Activated CD8-positive, alpha-beta T cell treated with anti-CD3 and anti-CD28 coated beads for 36 hours (primary cell): ENCODE results near the gene GPR176. TPM values are rescaled to one million over a fixed set of nuclear protein-coding genes. Genes with fewer than 3 reads are reported as not detected.
A peak's percentile ranks its signal among the peaks of the same experiment; 100 is the strongest.

Experiments used
- ATAC-seq: fragments of 200-7000 bp; cut with Tn5 transposase; one replicate; pipeline ENCODE4 v1.10.0; 2021; ENCODE audit warnings: mild to moderate bottlenecking, moderate library complexity
- CTCF ChIA-PET: fragments of 350-600 bp; sonication (Branson Sonifier 250); formaldehyde crosslinking; loops from one replicate; lab custom pipeline; 2021; ENCODE audit warnings: antibody characterized with exemption; lab: Charles Lee
- POLR2A ChIA-PET: fragments of 350-600 bp; sonication (Branson Sonifier 250); formaldehyde crosslinking; loops from one replicate; lab custom pipeline; 2021; ENCODE audit warnings: antibody characterized with exemption; lab: Charles Lee
- DNase-seq: peaks from one replicate; pipeline ENCODE4 v3.0.0-alpha.2; 2020
- H3K27ac Mint-ChIP-seq: one replicate; pipeline ENCODE4 v1.8.0; 2021; ENCODE audit warnings: mild to moderate bottlenecking, mixed read lengths
- H3K27me3 Mint-ChIP-seq: one replicate; pipeline ENCODE4 v1.8.0; 2021; ENCODE audit warnings: mixed read lengths
- H3K36me3 Mint-ChIP-seq: one replicate; pipeline ENCODE4 v1.8.0; 2021; ENCODE audit warnings: low read depth, mixed read lengths
- H3K4me1 Mint-ChIP-seq: one replicate; pipeline ENCODE4 v1.8.0; 2021; ENCODE audit warnings: low read depth, mixed read lengths
- H3K4me3 Mint-ChIP-seq: one replicate; pipeline ENCODE4 v1.8.0; 2021; ENCODE audit warnings: mild to moderate bottlenecking, moderate library complexity, mixed read lengths
- H3K9me3 Mint-ChIP-seq: one replicate; pipeline ENCODE4 v1.8.0; 2021; ENCODE audit warnings: mixed read lengths
- intact Hi-C: fragments of 100-400 bp; cut with micrococcal nuclease; formaldehyde crosslinking; loops from one replicate; pipeline ENCODE4 v1.10.0; 2022
- total RNA-seq, 2 experiments: library from RNA; stranded (reverse); gene quantifications; one replicate each; pipeline ENCODE4 v1.2.3, GENCODE V29; 2021
- TF ChIP-seq, protein P1 (sequence below): fragments of 200-600 bp; IDR thresholded peaks from one replicate; pipeline ENCODE4 v1.8.0; 2022; ENCODE audit warnings: antibody characterized with exemption, mild to moderate bottlenecking

GPR176 gene
- total RNA-seq, 2 experiments from 2014 or later = 0.13 to 0.16 TPM

DNA sequence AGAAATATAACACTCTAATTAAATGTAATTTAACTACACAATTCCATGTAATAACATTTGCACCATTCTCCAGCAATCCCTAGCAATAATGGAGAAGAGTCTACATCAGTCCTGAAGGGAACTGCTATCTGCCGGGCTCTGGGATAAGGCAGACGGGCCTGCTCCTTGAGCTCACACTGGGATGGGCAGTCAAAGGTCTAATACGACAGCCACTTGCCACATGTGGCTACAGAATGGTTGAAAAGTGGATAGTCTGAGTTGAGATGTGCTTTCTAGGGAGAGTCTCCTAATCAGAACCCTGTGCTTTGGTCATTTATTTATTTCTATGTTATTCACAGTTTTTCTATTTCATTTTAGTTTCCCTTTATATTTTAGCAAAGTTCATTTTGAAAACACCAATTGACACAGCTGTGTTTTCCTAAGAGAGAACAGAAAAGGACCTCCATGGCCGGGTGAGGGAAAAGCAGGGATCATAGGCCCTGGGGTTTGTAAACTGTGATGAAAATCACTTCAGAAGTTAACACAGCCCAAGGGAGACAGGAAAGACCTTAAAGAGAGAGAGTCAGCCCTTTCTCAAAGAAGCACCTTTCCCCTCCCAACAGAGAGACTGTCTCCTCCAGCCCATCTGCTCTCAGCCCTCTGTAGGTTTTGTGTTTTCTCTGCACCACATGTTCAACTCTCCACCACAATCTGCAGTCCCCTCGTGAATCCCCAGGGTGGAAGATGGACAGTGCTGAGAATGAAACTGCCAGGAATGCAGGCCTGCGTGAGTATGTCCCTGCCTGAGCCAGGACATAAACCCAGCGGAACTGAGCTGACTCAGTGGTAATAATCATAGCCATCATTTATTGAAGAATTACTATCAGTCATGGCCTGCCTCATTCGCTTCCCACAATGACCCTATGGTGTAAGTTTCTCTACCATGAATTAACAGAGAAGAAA, 149.0 kb downstream of the GPR176 start:
- no peak for ATAC-seq
- Mint-ChIP-seq H3K9me3 (no peaks in the 10 kb centered on the region), H3K36me3 (no peaks in the 10 kb centered on the region), H3K27me3 (no peaks in the 10 kb centered on the region), H3K4me1 (peaks cover 20% of the 10 kb centered on the region), H3K4me3 (no peak overlapping the region), H3K27ac (no peak overlapping the region)
- CTCF ChIA-PET = interaction anchor here (1.0 to 1.2 kb wide), 3 partner anchors 12 to 17 kb away, joined by 3 to 5 read pairs (median 3); no protein-coding TSS in a partner anchor
- POLR2A ChIA-PET = interaction anchor here (0.8 kb wide), 1 partner anchor 12 kb away, joined by 4 read pairs; no protein-coding TSS in a partner anchor
- no peak for DNase-seq
- intact Hi-C loops = no loop called here
- TF ChIP-seq, protein P1, sequence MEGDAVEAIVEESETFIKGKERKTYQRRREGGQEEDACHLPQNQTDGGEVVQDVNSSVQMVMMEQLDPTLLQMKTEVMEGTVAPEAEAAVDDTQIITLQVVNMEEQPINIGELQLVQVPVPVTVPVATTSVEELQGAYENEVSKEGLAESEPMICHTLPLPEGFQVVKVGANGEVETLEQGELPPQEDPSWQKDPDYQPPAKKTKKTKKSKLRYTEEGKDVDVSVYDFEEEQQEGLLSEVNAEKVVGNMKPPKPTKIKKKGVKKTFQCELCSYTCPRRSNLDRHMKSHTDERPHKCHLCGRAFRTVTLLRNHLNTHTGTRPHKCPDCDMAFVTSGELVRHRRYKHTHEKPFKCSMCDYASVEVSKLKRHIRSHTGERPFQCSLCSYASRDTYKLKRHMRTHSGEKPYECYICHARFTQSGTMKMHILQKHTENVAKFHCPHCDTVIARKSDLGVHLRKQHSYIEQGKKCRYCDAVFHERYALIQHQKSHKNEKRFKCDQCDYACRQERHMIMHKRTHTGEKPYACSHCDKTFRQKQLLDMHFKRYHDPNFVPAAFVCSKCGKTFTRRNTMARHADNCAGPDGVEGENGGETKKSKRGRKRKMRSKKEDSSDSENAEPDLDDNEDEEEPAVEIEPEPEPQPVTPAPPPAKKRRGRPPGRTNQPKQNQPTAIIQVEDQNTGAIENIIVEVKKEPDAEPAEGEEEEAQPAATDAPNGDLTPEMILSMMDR = no peak

DNA sequence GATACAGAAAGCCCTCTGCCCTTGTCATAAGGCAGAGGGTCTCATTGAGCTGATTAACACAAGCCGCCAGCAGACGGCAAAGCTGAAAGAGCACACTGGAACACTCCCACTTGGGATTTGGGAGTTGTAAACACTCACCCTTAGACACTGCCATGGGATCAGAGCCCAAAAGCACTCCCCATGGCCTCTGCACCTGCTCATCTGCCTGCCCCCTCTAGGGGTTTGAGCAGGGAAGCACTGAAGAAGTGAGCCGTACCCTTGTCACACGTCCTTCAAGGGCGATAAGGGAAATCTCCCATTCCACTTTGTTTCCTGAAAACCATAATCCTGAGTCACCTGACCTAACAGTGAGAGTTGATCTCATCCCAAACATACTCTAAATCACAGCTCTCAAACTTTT, 152.1 kb downstream of the GPR176 start:
- POLR2A ChIA-PET = no interaction called here
- ATAC-seq = no peak

DNA sequence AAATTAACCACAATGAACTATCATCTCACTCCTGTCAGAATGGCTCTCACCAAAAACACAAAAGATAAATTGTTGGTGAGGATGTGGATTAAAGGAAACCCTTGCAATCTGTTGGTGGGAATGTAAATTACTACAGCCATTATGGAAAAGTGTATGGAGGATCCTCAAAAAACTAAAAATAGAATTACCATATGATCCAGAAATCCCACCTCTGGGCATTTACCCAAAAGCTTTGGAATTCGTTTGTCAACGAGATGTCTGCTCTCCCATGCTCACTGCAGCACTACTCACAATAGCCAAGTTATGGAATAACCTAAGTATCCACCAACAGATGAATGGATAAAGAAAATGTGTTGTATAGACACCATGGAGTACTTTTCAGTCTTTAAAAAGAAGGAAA, 159.1 kb downstream of the GPR176 start:
- intact Hi-C loops = no loop called here
- POLR2A ChIA-PET = no interaction called here
- no peaks in the 10 kb centered on the region for H3K9me3 Mint-ChIP-seq
- CTCF ChIA-PET = no interaction called here
- no peak for DNase-seq
- no peak for ATAC-seq
- no peaks in the 10 kb centered on the region for H3K4me1 Mint-ChIP-seq
- no peaks in the 10 kb centered on the region for H3K27me3 Mint-ChIP-seq
- H3K4me3 Mint-ChIP-seq = no peak overlapping the region
- H3K27ac Mint-ChIP-seq = no peak overlapping the region
- no peaks in the 10 kb centered on the region for H3K36me3 Mint-ChIP-seq
- TF ChIP-seq, protein P1 = no peak

More for the DNA sequence above, 152.1 kb downstream of the GPR176 start:
- Mint-ChIP-seq H3K27ac (no peak overlapping the region), H3K36me3 (no peaks in the 10 kb centered on the region), H3K9me3 (no peaks in the 10 kb centered on the region), H3K27me3 (no peaks in the 10 kb centered on the region), H3K4me1 (peaks cover 4% of the 10 kb centered on the region), H3K4me3 (no peak overlapping the region)
- TF ChIP-seq, protein P1 = no peak
- DNase-seq = no peak
- CTCF ChIA-PET = interaction anchor here (0.6 to 5.6 kb wide), 2 partner anchors 11 to 81 kb away, joined by 3 to 41 read pairs; no protein-coding TSS in a partner anchor
- intact Hi-C loops = no loop called here

- POLR2A ChIA-PET = interaction anchor here (0.6 kb wide), 1 partner anchor 12 kb away, joined by 3 read pairs; no protein-coding TSS in a partner anchor
- intact Hi-C loops = loop anchor here (1.0 to 5.0 kb wide), 2 partner anchors 70 to 174 kb away; no protein-coding TSS in a partner anchor
- TF ChIP-seq, protein P1 = peak; percentile 90
- H3K27me3 Mint-ChIP-seq = no peaks in the 10 kb centered on the region
- H3K9me3 Mint-ChIP-seq = no peaks in the 10 kb centered on the region
- DNase-seq = peak; percentile 38
- no peaks in the 10 kb centered on the region for H3K4me1 Mint-ChIP-seq
- H3K4me3 Mint-ChIP-seq = no peak overlapping the region
- CTCF ChIA-PET = interaction anchor here (0.6 to 6.7 kb wide), 78 partner anchors 9 to 1050 kb away, joined by 3 to 112 read pairs (median 4); partner anchors contain the start of genes FSIP1 and THBS1
- ATAC-seq = peak; percentile 37
- no peaks in the 10 kb centered on the region for H3K36me3 Mint-ChIP-seq
- H3K27ac Mint-ChIP-seq = no peak overlapping the region
These were observed 163.1 kb downstream of the GPR176 start for GRCh38 chr15:39756806-39757522.
